HS-27A (cell line): ENCODE results near the gene RTP3.
"Not testable (repeated sequence)": the region's sequence is repeated elsewhere in the genome, so short reads cannot be mapped to it uniquely, and the experiment has no call there.

ENCODE experiments used
- DNase-seq: peaks from one replicate; pipeline ENCODE4 v3.0.0-alpha.2; 2012; ENCODE audit warnings: low read depth, missing footprints

Gene RTP3

DNA sequence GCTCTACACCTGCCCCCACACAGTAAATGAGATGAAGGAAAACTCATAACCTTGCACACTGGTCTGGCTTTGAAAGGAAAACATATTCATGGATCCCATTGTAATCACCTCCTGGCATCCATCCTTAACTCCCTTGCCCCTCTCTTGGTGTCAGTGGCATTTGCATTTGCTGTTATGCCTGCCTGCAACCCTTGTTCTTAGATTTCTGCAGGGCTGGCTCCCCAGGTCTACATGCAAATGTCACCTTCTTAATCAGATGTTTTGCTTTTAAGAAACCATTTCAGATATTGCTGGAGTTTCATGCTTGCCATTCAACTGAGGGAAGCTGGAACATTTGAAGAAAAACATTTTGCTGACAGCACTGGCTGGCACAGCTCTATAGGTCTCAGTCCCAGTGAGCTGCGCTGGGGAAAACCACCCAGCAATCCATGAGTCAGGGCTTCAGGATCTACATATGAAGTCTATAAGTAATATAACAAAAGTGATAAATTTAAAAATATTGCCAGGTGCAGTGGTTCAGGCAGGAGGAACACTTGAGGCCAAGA lies 49.2 kb downstream of the RTP3 start:
- DNase-seq = no peak

DNA sequence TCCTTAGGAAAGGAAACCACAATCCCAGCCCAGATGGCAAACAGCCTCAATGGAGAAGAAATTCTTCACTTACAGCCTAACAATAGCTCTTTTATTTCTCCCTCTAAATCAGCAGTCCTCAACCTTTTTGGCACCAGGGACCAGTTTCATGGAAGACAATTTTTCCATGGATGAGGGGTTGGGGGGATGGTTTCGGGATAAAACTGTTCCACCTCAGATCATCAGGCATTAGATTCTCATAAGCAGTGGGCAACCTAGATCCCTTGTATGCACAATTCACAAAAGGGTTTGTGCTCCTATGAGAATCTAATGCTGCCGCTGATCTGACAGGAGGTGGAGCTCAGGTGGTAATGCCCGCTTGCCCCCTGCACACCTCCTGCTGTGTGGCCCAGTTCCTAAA lies 50.8 kb downstream of the RTP3 start:
- not testable (repeated sequence) for DNase-seq

DNA sequence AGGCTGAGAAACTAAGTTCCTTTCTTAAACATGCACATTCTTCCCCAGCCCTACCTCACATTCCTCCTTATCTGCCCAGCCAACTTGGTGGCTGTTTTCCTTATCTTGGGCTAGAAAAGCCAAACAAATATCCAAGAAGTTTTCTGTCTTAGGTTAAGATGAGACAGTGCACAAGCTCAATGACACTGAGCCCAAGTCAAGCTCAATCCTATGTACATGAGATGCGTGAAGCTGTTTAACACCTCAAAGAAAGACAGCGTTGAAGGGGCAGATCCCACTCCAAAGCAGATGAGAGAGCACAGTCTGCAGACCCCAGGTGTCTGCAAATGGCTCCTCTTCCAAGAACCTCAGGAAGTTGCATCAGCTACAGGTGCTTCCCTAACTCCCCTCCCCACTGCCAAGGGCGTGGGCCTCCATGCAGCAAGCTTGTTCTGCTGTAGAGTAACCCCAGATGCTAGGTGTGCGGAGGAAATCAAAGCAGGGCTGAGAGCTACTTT lies 51.7 kb downstream of the RTP3 start:
- DNase-seq = no peak

DNA sequence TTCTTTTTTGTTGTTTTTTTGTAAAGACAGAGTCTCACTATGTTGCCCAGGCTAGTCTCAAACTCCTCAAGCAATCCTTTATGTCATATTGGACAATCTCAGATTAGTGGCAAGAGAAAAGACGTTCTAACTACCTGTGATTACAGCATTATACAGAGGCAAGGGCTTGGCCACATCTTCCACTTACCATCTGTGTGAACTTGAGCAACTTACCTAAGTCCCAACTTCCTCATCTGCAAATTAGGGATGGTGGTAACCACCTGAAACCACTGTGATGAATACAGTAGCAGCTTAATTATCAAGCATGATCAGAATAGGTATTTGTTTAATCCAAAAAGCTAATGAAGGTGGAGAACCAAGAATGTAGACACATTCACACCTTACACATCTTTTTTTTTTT lies 52.2 kb downstream of the RTP3 start:
- no peak for DNase-seq
